Measurements from ENCODE around the gene CALCR. TPM values are rescaled to one million over a fixed set of nuclear protein-coding genes. Genes with fewer than 3 reads are reported as not detected.
"Not testable (repeated sequence)": the region's sequence is repeated elsewhere in the genome, so short reads cannot be mapped to it uniquely, and the experiment has no call there.

Gene CALCR
- total RNA-seq, 1 donor = not detected

DNA sequence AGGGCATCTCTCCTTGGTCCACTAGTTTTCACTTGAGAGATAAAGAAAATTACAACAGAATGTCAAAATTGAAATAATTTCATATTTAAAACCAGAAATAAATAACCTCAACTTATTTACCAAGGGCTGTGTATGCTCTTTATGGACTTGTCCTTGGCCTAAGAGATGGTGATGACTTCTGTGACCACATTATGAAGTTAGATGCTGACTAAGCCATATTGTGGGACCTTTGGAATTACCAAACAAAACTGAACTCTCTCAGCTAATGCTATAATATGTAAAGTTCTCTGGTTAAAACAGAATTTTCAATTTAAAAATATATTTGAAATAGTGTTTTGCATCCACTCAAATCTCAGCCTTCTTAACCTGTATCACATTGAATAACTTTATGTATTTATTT is 38.9 kb downstream of the CALCR start:
- Histone ChIP-seq H3K4me1 (ENCODE audit: insufficient read depth, low read length) (no peaks in the 10 kb centered on the region), H3K9me3 (ENCODE audit: low read depth, low read length) (no peaks in the 10 kb centered on the region), H3K27me3 (ENCODE audit: insufficient read depth, low read length) (no peaks in the 10 kb centered on the region), H3K4me3 (ENCODE audit: low read length) (no peak overlapping the region)

DNA sequence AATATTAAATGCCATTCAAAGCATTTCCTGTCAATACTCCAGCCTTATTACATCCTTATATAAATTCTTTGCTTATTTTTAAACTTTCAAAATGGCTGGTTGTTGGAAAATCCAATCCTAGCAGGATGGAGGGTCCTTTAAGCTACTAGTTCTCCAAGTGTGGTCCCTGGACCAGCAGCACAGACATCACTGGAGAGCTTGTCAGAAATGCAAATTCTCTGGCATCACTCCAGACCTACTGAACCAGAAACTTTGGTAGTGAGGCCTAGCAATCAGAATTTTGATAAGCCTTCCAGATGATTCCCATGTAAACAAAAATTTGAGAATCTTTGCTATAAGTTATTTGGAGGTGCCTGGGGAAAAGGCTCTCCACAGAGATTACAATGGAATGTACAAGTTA is 43.8 kb downstream of the CALCR start:
- H3K4me1 ChIP-seq (ENCODE audit: insufficient read depth, low read length) = no peaks in the 10 kb centered on the region
- no peaks in the 10 kb centered on the region for H3K9me3 ChIP-seq (ENCODE audit: low read depth, low read length)
- H3K27me3 ChIP-seq (ENCODE audit: insufficient read depth, low read length) = no peaks in the 10 kb centered on the region
- no peak overlapping the region for H3K4me3 ChIP-seq (ENCODE audit: low read length)

GRCh38 chr7:93516834-93517233 is 57.7 kb downstream of the CALCR start:
- H3K27me3 ChIP-seq (ENCODE audit: insufficient read depth, low read length) = no peaks in the 10 kb centered on the region
- H3K9me3 ChIP-seq (ENCODE audit: low read depth, low read length) = no peaks in the 10 kb centered on the region
- H3K4me3 ChIP-seq (ENCODE audit: low read length) = no peak overlapping the region
- H3K4me1 ChIP-seq (ENCODE audit: insufficient read depth, low read length) = no peaks in the 10 kb centered on the region

DNA sequence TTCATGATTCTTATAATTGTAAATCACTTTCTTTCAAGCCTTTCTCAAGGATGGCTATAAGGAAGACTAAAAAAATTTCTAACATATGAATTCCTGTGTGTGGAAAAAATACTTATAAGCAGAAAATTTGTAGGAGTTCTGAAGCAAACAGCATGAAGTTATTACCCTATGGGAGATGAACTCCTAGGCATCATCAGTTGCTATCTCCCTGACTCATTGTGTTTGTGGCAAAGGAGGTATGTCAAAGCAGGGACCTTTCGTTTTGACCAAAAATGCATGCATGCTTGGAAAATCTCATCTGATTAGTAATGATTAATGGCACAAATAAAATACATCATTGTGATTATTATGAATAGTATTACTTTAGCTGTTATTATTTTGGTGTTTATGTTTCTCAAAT is 59.4 kb downstream of the CALCR start:
- Histone ChIP-seq H3K27me3 (ENCODE audit: insufficient read depth, low read length) (no peaks in the 10 kb centered on the region), H3K4me1 (ENCODE audit: insufficient read depth, low read length) (no peaks in the 10 kb centered on the region), H3K9me3 (ENCODE audit: low read depth, low read length) (no peaks in the 10 kb centered on the region), H3K4me3 (ENCODE audit: low read length) (no peak overlapping the region)

DNA sequence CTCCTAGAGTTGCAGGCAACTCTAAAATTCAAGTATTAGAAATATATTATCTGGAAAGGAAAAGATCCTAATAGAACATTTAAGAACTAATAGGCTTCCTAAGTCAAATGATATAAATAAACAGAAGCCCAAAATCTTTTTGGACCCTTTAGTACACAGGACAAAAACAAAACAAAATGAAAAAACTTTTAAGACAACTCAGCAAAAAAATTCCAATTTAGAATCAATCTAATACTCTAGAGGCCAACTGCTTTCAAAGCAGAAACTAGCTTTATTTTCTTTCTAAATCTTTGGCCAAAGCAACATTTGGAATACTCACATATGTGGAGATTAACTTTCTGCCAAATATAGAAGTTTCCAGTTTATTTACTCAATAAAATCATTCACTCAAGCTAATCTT is 65.2 kb downstream of the CALCR start:
- no peak overlapping the region for H3K4me3 ChIP-seq (ENCODE audit: low read length)
- no peaks in the 10 kb centered on the region for H3K9me3 ChIP-seq (ENCODE audit: low read depth, low read length)
- H3K27me3 ChIP-seq (ENCODE audit: insufficient read depth, low read length) = no peaks in the 10 kb centered on the region
- H3K4me1 ChIP-seq (ENCODE audit: insufficient read depth, low read length) = no peaks in the 10 kb centered on the region

DNA sequence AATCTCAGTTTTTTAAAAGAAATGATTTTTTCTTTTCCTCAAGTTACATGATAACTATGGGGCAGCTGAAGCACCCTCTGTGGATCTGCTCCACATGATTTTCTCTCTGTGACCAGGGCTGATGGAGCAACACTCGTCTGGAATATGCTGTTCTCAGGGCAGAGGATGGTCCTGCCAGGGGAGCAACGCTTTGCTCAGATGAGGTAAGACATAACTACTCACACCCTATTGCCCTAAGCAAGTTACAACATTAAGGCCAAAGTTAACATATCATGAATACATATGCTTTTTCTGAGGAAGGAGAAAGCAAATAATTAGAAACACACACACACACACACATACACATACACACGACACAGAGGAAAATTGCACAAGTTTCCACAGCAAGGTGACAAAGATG is 71.4 kb downstream of the CALCR start:
- no peaks in the 10 kb centered on the region for H3K4me1 ChIP-seq (ENCODE audit: insufficient read depth, low read length)
- no peaks in the 10 kb centered on the region for H3K27me3 ChIP-seq (ENCODE audit: insufficient read depth, low read length)
- no peaks in the 10 kb centered on the region for H3K9me3 ChIP-seq (ENCODE audit: low read depth, low read length)
- no peak overlapping the region for H3K4me3 ChIP-seq (ENCODE audit: low read length)

- H3K4me3 ChIP-seq (ENCODE audit: low read length); H3K4me1 ChIP-seq (ENCODE audit: insufficient read depth, low read length); H3K27me3 ChIP-seq (ENCODE audit: insufficient read depth, low read length); H3K9me3 ChIP-seq (ENCODE audit: low read depth, low read length): not testable (repeated sequence)
Observed at GRCh38 chr7:93491860-93492259, 82.7 kb downstream of the CALCR start.

- Histone ChIP-seq H3K4me3 (ENCODE audit: low read length) (no peak overlapping the region), H3K27me3 (ENCODE audit: insufficient read depth, low read length) (no peaks in the 10 kb centered on the region), H3K9me3 (ENCODE audit: low read depth, low read length) (no peaks in the 10 kb centered on the region), H3K4me1 (ENCODE audit: insufficient read depth, low read length) (no peaks in the 10 kb centered on the region)
Observed at GRCh38 chr7:93476491-93477344, 97.8 kb downstream of the CALCR start.

GRCh38 chr7:93475811-93476210 is 98.7 kb downstream of the CALCR start:
- no peaks in the 10 kb centered on the region for H3K9me3 ChIP-seq (ENCODE audit: low read depth, low read length)
- no peaks in the 10 kb centered on the region for H3K27me3 ChIP-seq (ENCODE audit: insufficient read depth, low read length)

DNA sequence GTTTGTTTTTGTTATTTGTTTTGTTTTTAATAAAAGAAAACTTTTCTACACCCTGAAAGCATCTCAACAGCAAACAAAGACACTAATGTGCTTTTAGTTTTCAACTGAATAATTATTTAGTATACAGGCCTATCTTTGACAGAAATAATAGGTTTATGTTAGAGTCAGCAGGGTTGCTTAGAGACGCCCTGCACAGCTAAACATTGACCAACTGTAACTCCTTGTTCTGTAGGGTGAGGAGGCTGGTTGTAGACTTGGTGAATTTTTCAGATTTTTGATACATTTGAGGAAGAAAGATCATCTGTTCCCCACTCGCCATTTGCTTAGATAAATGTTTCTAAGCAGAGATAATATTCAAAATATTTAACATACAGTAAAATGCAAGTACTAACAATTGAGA is 103.1 kb downstream of the CALCR start:
- Histone ChIP-seq H3K4me1 (ENCODE audit: insufficient read depth, low read length) (no peaks in the 10 kb centered on the region), H3K9me3 (ENCODE audit: low read depth, low read length) (no peaks in the 10 kb centered on the region), H3K27me3 (ENCODE audit: insufficient read depth, low read length) (no peaks in the 10 kb centered on the region), H3K4me3 (ENCODE audit: low read length) (no peak overlapping the region)

More at GRCh38 chr7:93475811-93476210, 98.7 kb downstream of the CALCR start:
- H3K4me3 ChIP-seq (ENCODE audit: low read length) = no peak overlapping the region
- H3K4me1 ChIP-seq (ENCODE audit: insufficient read depth, low read length) = no peaks in the 10 kb centered on the region

GRCh38 chr7:93463764-93464163 is 110.8 kb downstream of the CALCR start:
- no peaks in the 10 kb centered on the region for H3K9me3 ChIP-seq (ENCODE audit: low read depth, low read length)

GRCh38 chr7:93461350-93461749 is 113.2 kb downstream of the CALCR start:
- Histone ChIP-seq H3K27me3 (ENCODE audit: insufficient read depth, low read length) (no peaks in the 10 kb centered on the region), H3K4me3 (ENCODE audit: low read length) (no peak overlapping the region), H3K4me1 (ENCODE audit: insufficient read depth, low read length) (no peaks in the 10 kb centered on the region), H3K9me3 (ENCODE audit: low read depth, low read length) (no peaks in the 10 kb centered on the region)

More at GRCh38 chr7:93463764-93464163, 110.8 kb downstream of the CALCR start:
- H3K4me3 ChIP-seq (ENCODE audit: low read length) = no peak overlapping the region
- no peaks in the 10 kb centered on the region for H3K27me3 ChIP-seq (ENCODE audit: insufficient read depth, low read length)
- H3K4me1 ChIP-seq (ENCODE audit: insufficient read depth, low read length) = no peaks in the 10 kb centered on the region

DNA sequence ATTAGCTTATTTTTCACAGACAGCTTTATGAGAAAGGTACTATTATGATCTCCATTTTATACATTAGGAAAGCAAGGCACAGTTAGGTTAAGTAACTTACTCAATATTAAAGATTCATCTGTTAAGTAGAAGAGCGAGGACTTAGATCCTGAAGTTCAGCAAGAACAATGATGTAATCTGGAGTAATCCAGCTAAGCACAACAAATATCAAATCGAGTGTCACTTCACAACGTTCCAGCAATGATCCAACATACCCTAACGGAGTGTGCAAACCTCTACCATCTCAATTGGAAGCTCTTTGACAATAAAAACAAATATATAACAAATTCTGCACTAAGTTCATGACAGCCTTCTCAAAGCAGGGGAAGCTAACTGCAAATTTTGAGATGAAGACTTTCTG is 121.3 kb downstream of the CALCR start:
- Histone ChIP-seq H3K4me3 (ENCODE audit: low read length) (no peak overlapping the region), H3K27me3 (ENCODE audit: insufficient read depth, low read length) (no peaks in the 10 kb centered on the region), H3K9me3 (ENCODE audit: low read depth, low read length) (no peaks in the 10 kb centered on the region), H3K4me1 (ENCODE audit: insufficient read depth, low read length) (no peaks in the 10 kb centered on the region)

DNA sequence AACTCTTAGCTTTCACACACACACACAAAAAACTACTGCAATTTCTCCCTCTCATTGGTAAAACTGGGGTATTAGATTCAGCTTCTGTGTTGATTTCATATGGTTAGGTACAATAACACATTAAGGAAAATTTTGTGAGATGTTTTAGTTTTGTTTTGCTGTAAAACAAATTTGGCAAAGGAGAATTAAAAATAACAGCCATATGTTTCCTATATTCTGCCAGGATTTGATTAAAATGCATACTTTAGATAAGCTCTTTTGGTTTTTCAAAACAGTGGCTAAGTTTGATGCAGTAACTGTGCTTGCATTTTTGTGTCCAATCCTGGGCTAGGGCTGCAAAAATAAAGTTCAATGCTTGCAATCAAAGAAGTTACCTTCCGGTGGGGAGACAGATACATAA is 126.3 kb downstream of the CALCR start:
- H3K27me3 ChIP-seq (ENCODE audit: insufficient read depth, low read length) = no peaks in the 10 kb centered on the region
- no peaks in the 10 kb centered on the region for H3K9me3 ChIP-seq (ENCODE audit: low read depth, low read length)
- H3K4me3 ChIP-seq (ENCODE audit: low read length) = no peak overlapping the region
- H3K4me1 ChIP-seq (ENCODE audit: insufficient read depth, low read length) = no peaks in the 10 kb centered on the region

DNA sequence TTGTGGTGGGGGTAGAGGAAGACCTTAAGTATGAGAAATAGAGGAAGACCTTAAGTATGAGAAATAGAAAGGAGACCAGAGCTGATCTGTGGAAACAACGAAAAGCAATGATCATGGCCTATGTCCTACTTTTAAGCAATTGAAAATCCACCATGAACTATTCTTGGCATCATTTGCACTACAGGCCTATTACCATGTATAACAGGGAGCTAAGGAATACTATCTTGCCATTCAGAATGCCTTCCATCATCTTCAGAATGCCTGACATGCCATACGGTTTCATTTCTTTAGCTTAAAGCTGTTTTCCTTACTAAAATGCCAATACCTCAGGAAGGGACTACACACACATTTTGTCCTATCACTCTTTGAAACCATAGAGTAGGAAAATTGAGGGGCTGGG is 127.0 kb downstream of the CALCR start:
- no peak overlapping the region for H3K4me3 ChIP-seq (ENCODE audit: low read length)
- no peaks in the 10 kb centered on the region for H3K27me3 ChIP-seq (ENCODE audit: insufficient read depth, low read length)
- H3K9me3 ChIP-seq (ENCODE audit: low read depth, low read length) = no peaks in the 10 kb centered on the region
- H3K4me1 ChIP-seq (ENCODE audit: insufficient read depth, low read length) = no peaks in the 10 kb centered on the region

All from mononuclear cell (primary cell).